GM23338 (cell line): ENCODE measurements around the gene PNPLA1. TPM values are rescaled to one million over a fixed set of nuclear protein-coding genes. Genes with fewer than 3 reads are reported as not detected.

ENCODE experiments used
- ATAC-seq: fragments of 200-7000 bp; cut with Tn5 transposase; 3 replicates; pipeline ENCODE4 v1.9.1; 2020
- DNase-seq: peaks from one replicate; pipeline ENCODE4 v3.0.0-alpha.2; 2015; ENCODE audit warnings: low spot score
- H2AFZ ChIP-seq: fragments of 200-600 bp; sonication (generic); 2 replicates; pipeline ENCODE4 v1.8.0; 2016; ENCODE audit warnings: antibody characterized with exemption, mild to moderate bottlenecking, moderate library complexity
- H3F3A ChIP-seq: fragments of 200-600 bp; sonication (generic); replicated peaks from 2 replicates; pipeline ENCODE4 v1.8.0; 2017; ENCODE audit warnings: antibody characterized with exemption, mixed run types, low read depth
- H3K27ac ChIP-seq: fragments of 200-600 bp; sonication (generic); 2 replicates; pipeline ENCODE4 v1.6.1; 2016; ENCODE audit warnings: low read depth
- H3K27me3 ChIP-seq: fragments of 200-600 bp; sonication (generic); 2 replicates; pipeline ENCODE4 v1.8.0; 2016; ENCODE audit warnings: mild to moderate bottlenecking, mixed run types, moderate library complexity; ENCODE audit not compliant: insufficient read depth
- H3K36me3 ChIP-seq: fragments of 200-600 bp; sonication (generic); 2 replicates; pipeline ENCODE4 v1.8.0; 2016; ENCODE audit warnings: mild to moderate bottlenecking; ENCODE audit not compliant: insufficient read depth
- H3K4me1 ChIP-seq: fragments of 200-600 bp; sonication (generic); 2 replicates; pipeline ENCODE4 v1.8.0; 2016; ENCODE audit warnings: mild to moderate bottlenecking, moderate library complexity; ENCODE audit not compliant: insufficient read depth
- H3K4me2 ChIP-seq: fragments of 200-600 bp; sonication (generic); 2 replicates; pipeline ENCODE4 v1.7.1; 2017; ENCODE audit warnings: mixed run types
- H3K4me3 ChIP-seq: fragments of 200-600 bp; sonication (generic); 2 replicates; pipeline ENCODE4 v1.6.1; 2016; ENCODE audit warnings: mixed run types
- H3K79me2 ChIP-seq: fragments of 200-600 bp; sonication (generic); replicated peaks from 2 replicates; pipeline ENCODE4 v1.8.0; 2017; ENCODE audit warnings: mild to moderate bottlenecking; ENCODE audit not compliant: insufficient read depth
- H3K9me2 ChIP-seq: fragments of 200-600 bp; sonication (generic); 2 replicates; pipeline ENCODE4 v1.8.0; 2017; ENCODE audit not compliant: insufficient read depth
- H4K20me1 ChIP-seq: fragments of 200-600 bp; sonication (generic); replicated peaks from 2 replicates; pipeline ENCODE4 v1.8.0; 2017; ENCODE audit warnings: mild to moderate bottlenecking; ENCODE audit not compliant: insufficient read depth
- H3K27ac Mint-ChIP-seq: 2 replicates; pipeline ENCODE4 v1.8.0; 2020; ENCODE audit warnings: inconsistent platforms, mild to moderate bottlenecking, moderate library complexity, mixed read lengths
- H3K27me3 Mint-ChIP-seq: 3 replicates; pipeline ENCODE4 v1.8.0; 2022; ENCODE audit warnings: low read depth, mild to moderate bottlenecking, moderate library complexity, mixed read lengths, inconsistent platforms; ENCODE audit not compliant: insufficient read depth, poor library complexity
- H3K36me3 Mint-ChIP-seq: 3 replicates; pipeline ENCODE4 v1.8.0; 2021; ENCODE audit warnings: low read depth, mild to moderate bottlenecking, inconsistent platforms, moderate library complexity, mixed read lengths
- H3K4me1 Mint-ChIP-seq: 3 replicates; pipeline ENCODE4 v1.8.0; 2020; ENCODE audit warnings: mild to moderate bottlenecking, inconsistent platforms, mixed read lengths
- H3K4me3 Mint-ChIP-seq: 3 replicates; pipeline ENCODE4 v1.8.0; 2021; ENCODE audit warnings: moderate library complexity, mild to moderate bottlenecking, inconsistent platforms, mixed read lengths
- H3K9me3 Mint-ChIP-seq: 3 replicates; pipeline ENCODE4 v1.8.0; 2020; ENCODE audit warnings: moderate library complexity, mild to moderate bottlenecking, inconsistent platforms, mixed read lengths
- CREB1 ChIP-seq: fragments of 250-450 bp; sonication (Bioruptor Pico); IDR thresholded peaks from 2 replicates; pipeline ENCODE4 v1.5.0; 2020; ENCODE audit warnings: low read depth, mild to moderate bottlenecking, moderate library complexity
- EZH2 ChIP-seq: fragments of 200-600 bp; sonication (generic); IDR thresholded peaks from one replicate; pipeline ENCODE4 v1.8.0; 2017; ENCODE audit warnings: antibody characterized with exemption, mild to moderate bottlenecking, low read depth; ENCODE audit not compliant: unreplicated experiment
- EZH2phosphoT487 ChIP-seq: fragments of 200-600 bp; sonication (generic); IDR thresholded peaks from one replicate; pipeline ENCODE4 v1.8.1; 2018; ENCODE audit warnings: antibody characterized with exemption; ENCODE audit not compliant: unreplicated experiment
- NANOG ChIP-seq: IDR thresholded peaks from 2 replicates; pipeline ENCODE4 v1.6.1; 2016; ENCODE audit warnings: antibody characterized with exemption, borderline replicate concordance
- STAT1 ChIP-seq: IDR thresholded peaks from one replicate; pipeline ENCODE4 v1.6.1; 2016; ENCODE audit warnings: antibody characterized with exemption; ENCODE audit not compliant: unreplicated experiment
- ZNF114 ChIP-seq: fragments of 250-450 bp; sonication (Bioruptor Pico); IDR thresholded peaks from 2 replicates; pipeline ENCODE4 v1.5.0; 2020; ENCODE audit warnings: mild to moderate bottlenecking, moderate library complexity
- ZNF331 ChIP-seq: fragments of 250-450 bp; sonication (Bioruptor Pico); IDR thresholded peaks from 2 replicates; pipeline ENCODE4 v1.5.0; 2020; ENCODE audit warnings: low read depth, mild to moderate bottlenecking, moderate library complexity
- polyA plus RNA-seq: library from polyadenylated mRNA; unstranded; fragments of >200 nt; fragmentation: Nextera tagmentation; extraction: Ambion mirVana; gene quantifications from 2 replicates; pipeline ENCODE4 v1.2.1, GENCODE V29; 2016
- total RNA-seq: library from RNA; depleted of rRNA; stranded (reverse); fragments of >200 nt; shearing (Covaris generic); gene quantifications from 2 replicates; pipeline ENCODE4 v1.2.3, GENCODE V29; 2014
- TF ChIP-seq, protein P1 (sequence below): IDR thresholded peaks from 2 replicates; pipeline ENCODE4 v1.6.1; 2016; ENCODE audit warnings: antibody characterized with exemption
- TF ChIP-seq, protein P2 (sequence below): IDR thresholded peaks from one replicate; pipeline ENCODE4 v1.6.1; 2018; ENCODE audit warnings: antibody characterized with exemption; ENCODE audit not compliant: unreplicated experiment
- TF ChIP-seq, protein P3 (sequence below): fragments of 250-450 bp; sonication (Bioruptor Pico); IDR thresholded peaks from 2 replicates; pipeline ENCODE4 v1.5.0; 2020; ENCODE audit warnings: mild to moderate bottlenecking, moderate library complexity
- TF ChIP-seq, protein P4 (sequence below), 2 experiments: fragments of 200-600 bp in 1 of 2; sonication (generic) in 1 of 2; conservative IDR thresholded peaks; 2 replicates each; pipeline versions ENCODE4 v1.5.1 to v1.6.1; 2016 to 2017; ENCODE audit warnings: antibody characterized with exemption in 2 of 2, low read depth in 2 of 2, mild to moderate bottlenecking in 2 of 2, moderate library complexity in 1 of 2

The PNPLA1 gene
- total and polyA plus RNA-seq, 2 experiments from 2014 or later: not detected

DNA sequence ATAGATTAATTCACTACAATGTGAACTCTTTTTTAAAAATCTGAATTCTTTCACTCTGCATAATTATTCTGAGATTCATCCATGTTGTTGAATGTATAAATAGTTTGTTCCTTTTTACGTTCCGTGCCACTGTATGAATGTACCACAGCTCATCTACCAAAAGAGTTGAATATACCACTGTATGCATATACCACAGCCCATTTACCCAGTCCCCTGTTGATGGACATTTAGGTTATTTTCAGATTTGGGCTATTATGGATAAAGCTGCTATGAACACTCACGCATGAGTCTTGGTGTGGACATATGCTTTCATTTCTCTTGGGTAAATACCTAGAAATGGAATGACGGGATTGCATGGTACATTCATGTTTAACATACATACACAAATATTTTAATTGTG is 28.2 kb downstream of the PNPLA1 start:
- Histone ChIP-seq H3K4me2 (no peak overlapping the region), H3K4me1 (no peaks in the 10 kb centered on the region)

More for the DNA sequence above, 28.2 kb downstream of the PNPLA1 start:
- H3K27me3 Mint-ChIP-seq: peaks cover 3% of the 10 kb centered on the region
- DNase-seq (no peak), ATAC-seq (no peak)
- Histone ChIP-seq H3K27ac (no peak overlapping the region), H4K20me1 (no peaks in the 10 kb centered on the region), H2AFZ (no peak overlapping the region), H3K36me3 (no peaks in the 10 kb centered on the region), H3K79me2 (no peaks in the 10 kb centered on the region), H3F3A (no peaks in the 10 kb centered on the region), H3K27me3 (no peaks in the 10 kb centered on the region), H3K4me3 (no peak overlapping the region), H3K9me2 (no peaks in the 10 kb centered on the region)
- H3K4me1 Mint-ChIP-seq: peaks cover 3% of the 10 kb centered on the region
- no peak overlapping the region for H3K27ac Mint-ChIP-seq
- no peak overlapping the region for H3K4me3 Mint-ChIP-seq
- no peaks in the 10 kb centered on the region for H3K36me3 Mint-ChIP-seq
- no peak for TF ChIP-seq CREB1
- TF ChIP-seq, protein P1, sequence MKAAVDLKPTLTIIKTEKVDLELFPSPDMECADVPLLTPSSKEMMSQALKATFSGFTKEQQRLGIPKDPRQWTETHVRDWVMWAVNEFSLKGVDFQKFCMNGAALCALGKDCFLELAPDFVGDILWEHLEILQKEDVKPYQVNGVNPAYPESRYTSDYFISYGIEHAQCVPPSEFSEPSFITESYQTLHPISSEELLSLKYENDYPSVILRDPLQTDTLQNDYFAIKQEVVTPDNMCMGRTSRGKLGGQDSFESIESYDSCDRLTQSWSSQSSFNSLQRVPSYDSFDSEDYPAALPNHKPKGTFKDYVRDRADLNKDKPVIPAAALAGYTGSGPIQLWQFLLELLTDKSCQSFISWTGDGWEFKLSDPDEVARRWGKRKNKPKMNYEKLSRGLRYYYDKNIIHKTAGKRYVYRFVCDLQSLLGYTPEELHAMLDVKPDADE: no peak
- TF ChIP-seq, protein P2, sequence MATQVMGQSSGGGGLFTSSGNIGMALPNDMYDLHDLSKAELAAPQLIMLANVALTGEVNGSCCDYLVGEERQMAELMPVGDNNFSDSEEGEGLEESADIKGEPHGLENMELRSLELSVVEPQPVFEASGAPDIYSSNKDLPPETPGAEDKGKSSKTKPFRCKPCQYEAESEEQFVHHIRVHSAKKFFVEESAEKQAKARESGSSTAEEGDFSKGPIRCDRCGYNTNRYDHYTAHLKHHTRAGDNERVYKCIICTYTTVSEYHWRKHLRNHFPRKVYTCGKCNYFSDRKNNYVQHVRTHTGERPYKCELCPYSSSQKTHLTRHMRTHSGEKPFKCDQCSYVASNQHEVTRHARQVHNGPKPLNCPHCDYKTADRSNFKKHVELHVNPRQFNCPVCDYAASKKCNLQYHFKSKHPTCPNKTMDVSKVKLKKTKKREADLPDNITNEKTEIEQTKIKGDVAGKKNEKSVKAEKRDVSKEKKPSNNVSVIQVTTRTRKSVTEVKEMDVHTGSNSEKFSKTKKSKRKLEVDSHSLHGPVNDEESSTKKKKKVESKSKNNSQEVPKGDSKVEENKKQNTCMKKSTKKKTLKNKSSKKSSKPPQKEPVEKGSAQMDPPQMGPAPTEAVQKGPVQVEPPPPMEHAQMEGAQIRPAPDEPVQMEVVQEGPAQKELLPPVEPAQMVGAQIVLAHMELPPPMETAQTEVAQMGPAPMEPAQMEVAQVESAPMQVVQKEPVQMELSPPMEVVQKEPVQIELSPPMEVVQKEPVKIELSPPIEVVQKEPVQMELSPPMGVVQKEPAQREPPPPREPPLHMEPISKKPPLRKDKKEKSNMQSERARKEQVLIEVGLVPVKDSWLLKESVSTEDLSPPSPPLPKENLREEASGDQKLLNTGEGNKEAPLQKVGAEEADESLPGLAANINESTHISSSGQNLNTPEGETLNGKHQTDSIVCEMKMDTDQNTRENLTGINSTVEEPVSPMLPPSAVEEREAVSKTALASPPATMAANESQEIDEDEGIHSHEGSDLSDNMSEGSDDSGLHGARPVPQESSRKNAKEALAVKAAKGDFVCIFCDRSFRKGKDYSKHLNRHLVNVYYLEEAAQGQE: no peak
- no peak for TF ChIP-seq ZNF331 (CRISPR knock-in tag)
- TF ChIP-seq, protein P3, sequence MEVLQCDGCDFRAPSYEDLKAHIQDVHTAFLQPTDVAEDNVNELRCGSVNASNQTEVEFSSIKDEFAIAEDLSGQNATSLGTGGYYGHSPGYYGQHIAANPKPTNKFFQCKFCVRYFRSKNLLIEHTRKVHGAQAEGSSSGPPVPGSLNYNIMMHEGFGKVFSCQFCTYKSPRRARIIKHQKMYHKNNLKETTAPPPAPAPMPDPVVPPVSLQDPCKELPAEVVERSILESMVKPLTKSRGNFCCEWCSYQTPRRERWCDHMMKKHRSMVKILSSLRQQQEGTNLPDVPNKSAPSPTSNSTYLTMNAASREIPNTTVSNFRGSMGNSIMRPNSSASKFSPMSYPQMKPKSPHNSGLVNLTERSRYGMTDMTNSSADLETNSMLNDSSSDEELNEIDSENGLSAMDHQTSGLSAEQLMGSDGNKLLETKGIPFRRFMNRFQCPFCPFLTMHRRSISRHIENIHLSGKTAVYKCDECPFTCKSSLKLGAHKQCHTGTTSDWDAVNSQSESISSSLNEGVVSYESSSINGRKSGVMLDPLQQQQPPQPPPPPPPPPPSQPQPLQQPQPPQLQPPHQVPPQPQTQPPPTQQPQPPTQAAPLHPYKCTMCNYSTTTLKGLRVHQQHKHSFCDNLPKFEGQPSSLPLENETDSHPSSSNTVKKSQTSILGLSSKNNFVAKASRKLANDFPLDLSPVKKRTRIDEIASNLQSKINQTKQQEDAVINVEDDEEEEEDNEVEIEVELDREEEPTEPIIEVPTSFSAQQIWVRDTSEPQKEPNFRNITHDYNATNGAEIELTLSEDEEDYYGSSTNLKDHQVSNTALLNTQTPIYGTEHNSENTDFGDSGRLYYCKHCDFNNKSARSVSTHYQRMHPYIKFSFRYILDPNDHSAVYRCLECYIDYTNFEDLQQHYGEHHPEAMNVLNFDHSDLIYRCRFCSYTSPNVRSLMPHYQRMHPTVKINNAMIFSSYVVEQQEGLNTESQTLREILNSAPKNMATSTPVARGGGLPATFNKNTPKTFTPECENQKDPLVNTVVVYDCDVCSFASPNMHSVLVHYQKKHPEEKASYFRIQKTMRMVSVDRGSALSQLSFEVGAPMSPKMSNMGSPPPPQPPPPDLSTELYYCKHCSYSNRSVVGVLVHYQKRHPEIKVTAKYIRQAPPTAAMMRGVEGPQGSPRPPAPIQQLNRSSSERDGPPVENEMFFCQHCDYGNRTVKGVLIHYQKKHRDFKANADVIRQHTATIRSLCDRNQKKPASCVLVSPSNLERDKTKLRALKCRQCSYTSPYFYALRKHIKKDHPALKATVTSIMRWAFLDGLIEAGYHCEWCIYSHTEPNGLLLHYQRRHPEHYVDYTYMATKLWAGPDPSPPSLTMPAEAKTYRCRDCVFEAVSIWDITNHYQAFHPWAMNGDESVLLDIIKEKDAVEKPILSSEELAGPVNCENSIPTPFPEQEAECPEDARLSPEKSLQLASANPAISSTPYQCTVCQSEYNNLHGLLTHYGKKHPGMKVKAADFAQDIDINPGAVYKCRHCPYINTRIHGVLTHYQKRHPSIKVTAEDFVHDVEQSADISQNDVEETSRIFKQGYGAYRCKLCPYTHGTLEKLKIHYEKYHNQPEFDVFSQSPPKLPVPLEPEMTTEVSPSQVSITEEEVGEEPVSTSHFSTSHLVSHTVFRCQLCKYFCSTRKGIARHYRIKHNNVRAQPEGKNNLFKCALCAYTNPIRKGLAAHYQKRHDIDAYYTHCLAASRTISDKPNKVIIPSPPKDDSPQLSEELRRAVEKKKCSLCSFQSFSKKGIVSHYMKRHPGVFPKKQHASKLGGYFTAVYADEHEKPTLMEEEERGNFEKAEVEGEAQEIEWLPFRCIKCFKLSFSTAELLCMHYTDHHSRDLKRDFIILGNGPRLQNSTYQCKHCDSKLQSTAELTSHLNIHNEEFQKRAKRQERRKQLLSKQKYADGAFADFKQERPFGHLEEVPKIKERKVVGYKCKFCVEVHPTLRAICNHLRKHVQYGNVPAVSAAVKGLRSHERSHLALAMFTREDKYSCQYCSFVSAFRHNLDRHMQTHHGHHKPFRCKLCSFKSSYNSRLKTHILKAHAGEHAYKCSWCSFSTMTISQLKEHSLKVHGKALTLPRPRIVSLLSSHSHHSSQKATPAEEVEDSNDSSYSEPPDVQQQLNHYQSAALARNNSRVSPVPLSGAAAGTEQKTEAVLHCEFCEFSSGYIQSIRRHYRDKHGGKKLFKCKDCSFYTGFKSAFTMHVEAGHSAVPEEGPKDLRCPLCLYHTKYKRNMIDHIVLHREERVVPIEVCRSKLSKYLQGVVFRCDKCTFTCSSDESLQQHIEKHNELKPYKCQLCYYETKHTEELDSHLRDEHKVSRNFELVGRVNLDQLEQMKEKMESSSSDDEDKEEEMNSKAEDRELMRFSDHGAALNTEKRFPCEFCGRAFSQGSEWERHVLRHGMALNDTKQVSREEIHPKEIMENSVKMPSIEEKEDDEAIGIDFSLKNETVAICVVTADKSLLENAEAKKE: no peak
- no peak for TF ChIP-seq STAT1
- TF ChIP-seq EZH2: no peak
- no peak for TF ChIP-seq ZNF114
- TF ChIP-seq NANOG: no peak
- no peak for TF ChIP-seq EZH2phosphoT487
- TF ChIP-seq, protein P4, sequence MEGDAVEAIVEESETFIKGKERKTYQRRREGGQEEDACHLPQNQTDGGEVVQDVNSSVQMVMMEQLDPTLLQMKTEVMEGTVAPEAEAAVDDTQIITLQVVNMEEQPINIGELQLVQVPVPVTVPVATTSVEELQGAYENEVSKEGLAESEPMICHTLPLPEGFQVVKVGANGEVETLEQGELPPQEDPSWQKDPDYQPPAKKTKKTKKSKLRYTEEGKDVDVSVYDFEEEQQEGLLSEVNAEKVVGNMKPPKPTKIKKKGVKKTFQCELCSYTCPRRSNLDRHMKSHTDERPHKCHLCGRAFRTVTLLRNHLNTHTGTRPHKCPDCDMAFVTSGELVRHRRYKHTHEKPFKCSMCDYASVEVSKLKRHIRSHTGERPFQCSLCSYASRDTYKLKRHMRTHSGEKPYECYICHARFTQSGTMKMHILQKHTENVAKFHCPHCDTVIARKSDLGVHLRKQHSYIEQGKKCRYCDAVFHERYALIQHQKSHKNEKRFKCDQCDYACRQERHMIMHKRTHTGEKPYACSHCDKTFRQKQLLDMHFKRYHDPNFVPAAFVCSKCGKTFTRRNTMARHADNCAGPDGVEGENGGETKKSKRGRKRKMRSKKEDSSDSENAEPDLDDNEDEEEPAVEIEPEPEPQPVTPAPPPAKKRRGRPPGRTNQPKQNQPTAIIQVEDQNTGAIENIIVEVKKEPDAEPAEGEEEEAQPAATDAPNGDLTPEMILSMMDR (conservative IDR thresholded peaks at IDR 0.05; ENCODE audit: low read depth in 2 of 2): no peak
- no peaks in the 10 kb centered on the region for H3K9me3 Mint-ChIP-seq
